Liver (tissue), 9 donors: ENCODE data around the gene DNAH8. TPM values are rescaled to one million over a fixed set of nuclear protein-coding genes. Genes with fewer than 3 reads are reported as not detected.

Experiments
- DNase-seq: peaks from one replicate; pipeline ENCODE4 v3.0.0-alpha.2; 2017; ENCODE audit warnings: low spot score
- H3K27ac ChIP-seq, 2 donors: one replicate each; pipeline ENCODE4 v1.7.0; 2013; ENCODE audit warnings: inconsistent platforms in 2 of 2, low read length in 2 of 2, control low read depth in 1 of 2, low read depth in 1 of 2, mild to moderate bottlenecking in 1 of 2
- H3K27me3 ChIP-seq, 4 donors: one replicate each; pipeline versions ENCODE4 v1.6.1 to v1.7.0; 2013; ENCODE audit warnings: low read length in 3 of 4, inconsistent platforms in 1 of 4, mild to moderate bottlenecking in 1 of 4, moderate library complexity in 1 of 4; ENCODE audit not compliant: control insufficient read depth in 4 of 4, insufficient read depth in 4 of 4
- H3K36me3 ChIP-seq, 4 donors: one replicate each; pipeline versions ENCODE4 v1.6.1 to v1.7.0; 2013; ENCODE audit warnings: low read length in 3 of 4, mild to moderate bottlenecking in 3 of 4, low read depth in 1 of 4, moderate library complexity in 1 of 4; ENCODE audit not compliant: control insufficient read depth in 4 of 4, insufficient read depth in 3 of 4
- H3K4me1 ChIP-seq, 4 donors: one replicate each; pipeline versions ENCODE4 v1.6.1 to v1.7.0; 2013; ENCODE audit warnings: low read length in 3 of 4, mild to moderate bottlenecking in 3 of 4, moderate library complexity in 1 of 4; ENCODE audit not compliant: control insufficient read depth in 4 of 4, insufficient read depth in 4 of 4
- H3K4me3 ChIP-seq, 3 donors: one replicate each; pipeline versions ENCODE4 v1.6.1 to v1.7.0; 2013; ENCODE audit warnings: low read length in 3 of 3, control low read depth in 1 of 3, low read depth in 1 of 3, mild to moderate bottlenecking in 1 of 3
- H3K9ac ChIP-seq, 2 donors: one replicate each; pipeline ENCODE4 v1.7.0; 2013; ENCODE audit warnings: low read length in 2 of 2, mild to moderate bottlenecking in 2 of 2, moderate library complexity in 2 of 2, control low read depth in 1 of 2, low read depth in 1 of 2
- H3K9me3 ChIP-seq, 4 donors: one replicate each; pipeline versions ENCODE4 v1.6.1 to v1.7.0; 2013; ENCODE audit warnings: low read length in 3 of 4; ENCODE audit not compliant: control insufficient read depth in 4 of 4
- ATF3 ChIP-seq: IDR thresholded peaks from 2 replicates; pipeline ENCODE4 v1.6.1; 2016; ENCODE audit warnings: antibody characterized with exemption
- CTCF ChIP-seq: fragments of 150-350 bp; IDR thresholded peaks from 2 replicates; pipeline ENCODE4 v1.5.1; 2017; ENCODE audit warnings: improper control_type of control experiment, low read depth, low read length; ENCODE audit not compliant: missing input control
- EGR1 ChIP-seq, 2 donors: IDR thresholded peaks; 2 replicates each; pipeline ENCODE4 v1.6.1; 2016 to 2018; ENCODE audit warnings: antibody characterized with exemption in 2 of 2, low read depth in 2 of 2
- FOXA1 ChIP-seq: IDR thresholded peaks from 2 replicates; pipeline ENCODE4 v1.6.1; 2016; ENCODE audit warnings: antibody characterized with exemption
- GABPA ChIP-seq, 2 donors: IDR thresholded peaks in 1 of 2; conservative IDR thresholded peaks in 1 of 2; 2 replicates each; pipeline ENCODE4 v1.6.1; 2016; ENCODE audit warnings: antibody characterized with exemption in 2 of 2, mild to moderate bottlenecking in 1 of 2, moderate library complexity in 1 of 2
- HNF4G ChIP-seq: IDR thresholded peaks from 2 replicates; pipeline ENCODE4 v1.6.1; 2016; ENCODE audit warnings: antibody characterized with exemption
- MAX ChIP-seq: IDR thresholded peaks from 2 replicates; pipeline ENCODE4 v1.6.1; 2016; ENCODE audit warnings: antibody characterized with exemption
- NR2F2 ChIP-seq: IDR thresholded peaks from 2 replicates; pipeline ENCODE4 v1.6.1; 2016; ENCODE audit warnings: antibody characterized with exemption
- RAD21 ChIP-seq, 2 donors: IDR thresholded peaks; 2 replicates each; pipeline ENCODE4 v1.6.1; 2016; ENCODE audit warnings: antibody characterized with exemption in 2 of 2, mild to moderate bottlenecking in 2 of 2
- RXRA ChIP-seq, 2 donors: IDR thresholded peaks; 2 replicates each; pipeline ENCODE4 v1.6.1; 2017 to 2018; ENCODE audit warnings: antibody characterized with exemption in 2 of 2, mild to moderate bottlenecking in 1 of 2
- SP1 ChIP-seq: IDR thresholded peaks from 2 replicates; pipeline ENCODE4 v1.6.1; 2018; ENCODE audit warnings: antibody characterized with exemption, mild to moderate bottlenecking
- TAF1 ChIP-seq: conservative IDR thresholded peaks from 2 replicates; pipeline ENCODE4 v1.6.1; 2016; ENCODE audit warnings: antibody characterized with exemption, mild to moderate bottlenecking
- YY1 ChIP-seq: IDR thresholded peaks from 2 replicates; pipeline ENCODE4 v1.6.1; 2016; ENCODE audit warnings: antibody characterized with exemption, mild to moderate bottlenecking
- WGBS: extraction: QIAGEN DNeasy Blood & Tissue Kit; methylation state at CpG from one replicate; pipeline ENCODE4 v1.1.7; 2013; 5-methylcytosine and 5-hydroxymethylcytosine counted together
- polyA plus RNA-seq, 2 donors: library from polyadenylated mRNA; stranded (reverse) in 1 of 2; unstranded in 1 of 2; fragments of 200-250 nt in 1 of 2; fragments of >200 nt in 1 of 2; fragmentation: Nextera tagmentation in 1 of 2; extraction: Ambion mirVana in 1 of 2; gene quantifications; one replicate each; pipeline versions ENCODE4 v1.2.1 to v1.2.3, GENCODE V29; 2013 to 2015
- total RNA-seq, 2 donors: library from RNA; depleted of rRNA; stranded (reverse); fragments of >200 nt; gene quantifications; one replicate each; pipeline ENCODE4 v1.2.3, GENCODE V29; 2014
- TF ChIP-seq, protein P1 (sequence below): IDR thresholded peaks from 2 replicates; pipeline ENCODE4 v1.6.1; 2016; ENCODE audit warnings: antibody characterized with exemption, mild to moderate bottlenecking
- donor health status: healthy.
- donor health status: healthy.
- donor health status: healthy.
- donor health status: healthy.
- donor health status: healthy.

The DNAH8 gene
- total and polyA plus RNA-seq, 4 donors, result under 0.01 to 0.05 TPM; not detected in 2

DNA sequence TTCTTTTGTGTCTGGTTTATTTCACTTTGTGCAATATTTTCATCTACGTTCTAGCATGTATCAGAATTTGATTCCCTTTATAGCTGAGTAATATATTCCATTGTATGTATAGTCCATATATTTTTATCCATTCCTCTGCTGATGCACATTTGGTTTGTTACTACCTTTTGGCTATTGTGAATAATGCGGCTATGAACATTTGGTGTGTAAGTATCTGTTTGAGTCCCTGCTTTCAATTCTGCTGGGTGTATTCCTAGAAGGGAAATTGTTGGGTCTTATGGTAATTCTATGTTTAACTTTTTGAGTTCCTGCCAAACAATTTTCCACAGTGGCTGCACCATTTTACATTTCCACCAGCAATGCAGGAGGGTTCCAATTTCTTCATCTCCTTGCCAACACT, 52.4 kb downstream of the DNAH8 start:
- Histone ChIP-seq H3K4me1 (no peaks in the 10 kb centered on the region), H3K36me3 (no peaks in the 10 kb centered on the region), H3K4me3 (no peak overlapping the region), H3K27me3 (no peaks in the 10 kb centered on the region), H3K9me3 (no peaks in the 10 kb centered on the region), H3K27ac (no peak overlapping the region), H3K9ac (no peak overlapping the region)
- WGBS, result 94% methylated on average over 2 of the region's 2 CpGs
- no peak for DNase-seq
- TF ChIP-seq, protein P1, sequence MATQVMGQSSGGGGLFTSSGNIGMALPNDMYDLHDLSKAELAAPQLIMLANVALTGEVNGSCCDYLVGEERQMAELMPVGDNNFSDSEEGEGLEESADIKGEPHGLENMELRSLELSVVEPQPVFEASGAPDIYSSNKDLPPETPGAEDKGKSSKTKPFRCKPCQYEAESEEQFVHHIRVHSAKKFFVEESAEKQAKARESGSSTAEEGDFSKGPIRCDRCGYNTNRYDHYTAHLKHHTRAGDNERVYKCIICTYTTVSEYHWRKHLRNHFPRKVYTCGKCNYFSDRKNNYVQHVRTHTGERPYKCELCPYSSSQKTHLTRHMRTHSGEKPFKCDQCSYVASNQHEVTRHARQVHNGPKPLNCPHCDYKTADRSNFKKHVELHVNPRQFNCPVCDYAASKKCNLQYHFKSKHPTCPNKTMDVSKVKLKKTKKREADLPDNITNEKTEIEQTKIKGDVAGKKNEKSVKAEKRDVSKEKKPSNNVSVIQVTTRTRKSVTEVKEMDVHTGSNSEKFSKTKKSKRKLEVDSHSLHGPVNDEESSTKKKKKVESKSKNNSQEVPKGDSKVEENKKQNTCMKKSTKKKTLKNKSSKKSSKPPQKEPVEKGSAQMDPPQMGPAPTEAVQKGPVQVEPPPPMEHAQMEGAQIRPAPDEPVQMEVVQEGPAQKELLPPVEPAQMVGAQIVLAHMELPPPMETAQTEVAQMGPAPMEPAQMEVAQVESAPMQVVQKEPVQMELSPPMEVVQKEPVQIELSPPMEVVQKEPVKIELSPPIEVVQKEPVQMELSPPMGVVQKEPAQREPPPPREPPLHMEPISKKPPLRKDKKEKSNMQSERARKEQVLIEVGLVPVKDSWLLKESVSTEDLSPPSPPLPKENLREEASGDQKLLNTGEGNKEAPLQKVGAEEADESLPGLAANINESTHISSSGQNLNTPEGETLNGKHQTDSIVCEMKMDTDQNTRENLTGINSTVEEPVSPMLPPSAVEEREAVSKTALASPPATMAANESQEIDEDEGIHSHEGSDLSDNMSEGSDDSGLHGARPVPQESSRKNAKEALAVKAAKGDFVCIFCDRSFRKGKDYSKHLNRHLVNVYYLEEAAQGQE, result no peak
- no peak for TF ChIP-seq RXRA (IDR thresholded peaks at IDR 0.05)
- TF ChIP-seq ATF3, result no peak
- TF ChIP-seq FOXA1, result no peak
- no peak for TF ChIP-seq TAF1
- no peak for TF ChIP-seq RAD21 (IDR thresholded peaks at IDR 0.05)
- no peak for TF ChIP-seq EGR1 (IDR thresholded peaks at IDR 0.05; ENCODE audit: low read depth in 2 of 2)
- no peak for TF ChIP-seq MAX
- TF ChIP-seq NR2F2, result no peak
- TF ChIP-seq YY1, result no peak
- TF ChIP-seq SP1, result no peak
- no peak for TF ChIP-seq HNF4G
- no peak for TF ChIP-seq GABPA (IDR thresholded peaks at IDR 0.05 in 1 of 2, conservative IDR thresholded peaks at IDR 0.05 in 1 of 2)

DNA sequence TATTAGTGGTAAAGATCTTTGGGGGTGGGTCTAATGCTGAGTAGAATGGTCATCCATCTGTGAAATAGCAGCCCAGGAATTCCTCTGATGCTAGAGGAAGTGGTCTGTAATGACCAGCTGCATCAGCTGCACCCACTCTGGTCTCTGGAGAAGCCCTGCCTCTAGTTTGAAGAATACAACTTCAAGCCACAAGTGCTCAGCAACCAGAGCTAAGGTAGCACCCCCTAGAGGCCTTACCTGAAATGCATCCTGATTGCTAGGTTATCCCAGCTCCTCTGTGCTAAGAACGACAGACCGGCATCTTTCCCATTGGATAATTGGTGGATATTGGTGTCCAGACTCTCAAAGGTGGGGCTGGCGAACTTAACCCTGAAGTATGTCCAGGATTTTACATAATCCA, 58.2 kb downstream of the DNAH8 start:
- H3K4me1 ChIP-seq, result no peaks in the 10 kb centered on the region
- H3K9me3 ChIP-seq, result no peaks in the 10 kb centered on the region
- no peaks in the 10 kb centered on the region for H3K36me3 ChIP-seq
- H3K27ac ChIP-seq, result no peak overlapping the region
- DNase-seq, result no peak
- no peak overlapping the region for H3K4me3 ChIP-seq
- H3K9ac ChIP-seq, result no peak overlapping the region
- no peaks in the 10 kb centered on the region for H3K27me3 ChIP-seq
- WGBS, result 76% methylated on average over 3 of the region's 3 CpGs
- TF ChIP-seq CTCF, result peak; percentile 20
- peak in 1 of 2 donors; percentile 42 for TF ChIP-seq RAD21 (IDR thresholded peaks at IDR 0.05)
- TF ChIP-seq HNF4G, result no peak
